HEK293T (cell line): ENCODE data around the gene NMNAT1.

Source experiments
- CTCF ChIA-PET: fragments of 350-600 bp; formaldehyde crosslinking; extraction: SDS; loops from one replicate; lab custom pipeline; 2021; ENCODE audit warnings: antibody characterized with exemption, inconsistent platforms; lab: Yijun Ruan, JAX
- POLR2A ChIA-PET: fragments of 350-600 bp; formaldehyde crosslinking; extraction: SDS; loops from one replicate; lab custom pipeline; 2020; ENCODE audit warnings: antibody characterized with exemption, inconsistent platforms; lab: Yijun Ruan, JAX
- DNase-seq: peaks from one replicate; pipeline ENCODE4 v3.0.0; 2012; ENCODE audit warnings: mixed read lengths; ENCODE audit errors: extremely low spot score
- ARNT ChIP-seq: fragments of 450-650 bp; IDR thresholded peaks from 2 replicates; pipeline ENCODE4 v1.6.1; 2017; ENCODE audit warnings: mild to moderate bottlenecking
- BHLHE40 ChIP-seq: fragments of 450-650 bp; IDR thresholded peaks from 2 replicates; pipeline ENCODE4 v1.6.1; 2016; ENCODE audit warnings: mild to moderate bottlenecking, moderate library complexity, borderline replicate concordance
- CTBP1 ChIP-seq: fragments of 450-650 bp; IDR thresholded peaks from 2 replicates; pipeline ENCODE4 v1.6.1; 2016; ENCODE audit warnings: borderline replicate concordance
- ELF4 ChIP-seq: fragments of 450-650 bp; IDR thresholded peaks from 2 replicates; pipeline ENCODE4 v1.6.1; 2017; ENCODE audit warnings: antibody characterized with exemption
- FOXA1 ChIP-seq: fragments of 450-650 bp; IDR thresholded peaks from 2 replicates; pipeline ENCODE4 v1.6.1; 2016; ENCODE audit warnings: mild to moderate bottlenecking
- FOXK2 ChIP-seq: fragments of 450-650 bp; IDR thresholded peaks from 2 replicates; pipeline ENCODE4 v1.6.1; 2016; ENCODE audit warnings: mild to moderate bottlenecking
- FOXM1 ChIP-seq: fragments of 450-650 bp; IDR thresholded peaks from 2 replicates; pipeline ENCODE4 v1.6.1; 2017; ENCODE audit warnings: mild to moderate bottlenecking, borderline replicate concordance
- HDGF ChIP-seq: fragments of 450-650 bp; IDR thresholded peaks from 2 replicates; pipeline ENCODE4 v1.6.1; 2017; ENCODE audit warnings: antibody characterized with exemption, borderline replicate concordance
- L3MBTL2 ChIP-seq: fragments of 450-650 bp; conservative IDR thresholded peaks from 2 replicates; pipeline ENCODE4 v1.6.1; 2016; ENCODE audit warnings: mild to moderate bottlenecking
- LEF1 ChIP-seq: fragments of 450-650 bp; IDR thresholded peaks from 2 replicates; pipeline ENCODE4 v1.6.1; 2017; ENCODE audit warnings: mild to moderate bottlenecking, borderline replicate concordance
- NFRKB ChIP-seq: fragments of 450-650 bp; IDR thresholded peaks from 2 replicates; pipeline ENCODE4 v1.6.1; 2016; ENCODE audit warnings: mild to moderate bottlenecking, moderate library complexity
- SP1 ChIP-seq: fragments of 450-650 bp; IDR thresholded peaks from 2 replicates; pipeline ENCODE4 v1.6.1; 2017
- SUZ12 ChIP-seq: fragments of 450-650 bp; IDR thresholded peaks from 2 replicates; pipeline ENCODE4 v1.6.1; 2016; ENCODE audit warnings: mild to moderate bottlenecking
- TARDBP ChIP-seq: fragments of 450-650 bp; IDR thresholded peaks from 2 replicates; pipeline ENCODE4 v1.6.1; 2016
- ZNF384 ChIP-seq: fragments of 450-650 bp; IDR thresholded peaks from 2 replicates; pipeline ENCODE4 v1.6.1; 2016
- TF ChIP-seq, protein P1 (sequence below): fragments of 450-650 bp; IDR thresholded peaks from 2 replicates; pipeline ENCODE4 v1.6.1; 2016

Gene NMNAT1

DNA sequence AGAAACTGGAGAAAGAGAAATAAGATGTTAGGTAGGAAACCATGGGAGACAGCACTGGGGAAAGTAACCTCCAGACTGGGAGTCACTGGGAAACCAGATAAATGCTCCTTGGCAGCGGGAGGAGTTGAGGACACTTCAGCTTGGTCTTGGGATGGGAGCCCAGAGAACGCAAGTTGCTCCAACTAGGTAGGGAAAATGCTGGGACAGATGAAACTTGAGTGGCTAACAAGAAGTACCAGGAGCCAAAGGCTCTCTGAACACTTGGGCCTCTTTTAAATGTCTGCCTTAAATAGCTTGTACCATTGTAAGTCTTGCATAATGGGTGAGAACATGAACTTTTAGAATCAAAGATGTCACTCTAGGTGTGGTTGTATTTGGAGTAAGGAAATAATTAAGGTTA is 3.0 kb downstream of the NMNAT1 start:
- ChIA-PET POLR2A (interaction anchor here (1.2 kb wide), 1 partner anchor 214 kb away, joined by 3 read pairs; no protein-coding TSS in a partner anchor), CTCF (interaction anchor here (0.6 kb wide), 1 partner anchor 9 kb away, joined by 5 read pairs; no protein-coding TSS in a partner anchor)
- TF ChIP-seq CTBP1 = no peak
- TF ChIP-seq SP1 = no peak
- TF ChIP-seq L3MBTL2 = no peak
- TF ChIP-seq NFRKB = no peak
- no peak for TF ChIP-seq ZNF384
- no peak for TF ChIP-seq FOXA1
- no peak for TF ChIP-seq ELF4
- TF ChIP-seq ARNT = no peak
- TF ChIP-seq HDGF = no peak
- no peak for TF ChIP-seq LEF1
- no peak for TF ChIP-seq BHLHE40
- TF ChIP-seq FOXK2 = no peak
- TF ChIP-seq SUZ12 = no peak
- no peak for TF ChIP-seq TARDBP
- no peak for DNase-seq

DNA sequence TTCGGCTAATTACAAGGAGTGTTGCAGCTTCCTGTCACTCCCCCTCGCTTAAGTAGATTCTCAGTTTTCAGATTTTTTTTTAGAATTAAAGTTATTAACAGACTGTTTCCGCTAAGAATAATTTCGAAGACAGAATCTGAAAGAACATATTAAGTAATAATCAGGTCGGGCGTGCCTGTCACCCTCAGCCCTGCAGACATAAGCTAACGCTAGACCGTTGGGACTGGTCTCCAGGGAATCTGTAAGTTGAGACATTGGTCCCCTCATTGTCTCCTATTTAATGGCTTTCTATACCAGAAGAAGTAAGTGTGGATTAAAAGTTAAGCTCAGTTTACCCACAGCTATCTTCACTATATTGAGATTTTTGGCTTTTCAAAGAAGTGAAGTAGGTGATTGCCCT is 14.5 kb downstream of the NMNAT1 start:
- ChIA-PET CTCF (no interaction called here), POLR2A (no interaction called here)
- no peak for DNase-seq
- TF ChIP-seq CTBP1 (no peak), ARNT (no peak), FOXM1 (no peak), FOXA1 (no peak), NFRKB (no peak), TARDBP (no peak), SP1 (no peak)
- TF ChIP-seq, protein P1, sequence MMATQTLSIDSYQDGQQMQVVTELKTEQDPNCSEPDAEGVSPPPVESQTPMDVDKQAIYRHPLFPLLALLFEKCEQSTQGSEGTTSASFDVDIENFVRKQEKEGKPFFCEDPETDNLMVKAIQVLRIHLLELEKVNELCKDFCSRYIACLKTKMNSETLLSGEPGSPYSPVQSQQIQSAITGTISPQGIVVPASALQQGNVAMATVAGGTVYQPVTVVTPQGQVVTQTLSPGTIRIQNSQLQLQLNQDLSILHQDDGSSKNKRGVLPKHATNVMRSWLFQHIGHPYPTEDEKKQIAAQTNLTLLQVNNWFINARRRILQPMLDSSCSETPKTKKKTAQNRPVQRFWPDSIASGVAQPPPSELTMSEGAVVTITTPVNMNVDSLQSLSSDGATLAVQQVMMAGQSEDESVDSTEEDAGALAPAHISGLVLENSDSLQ = no peak

DNA sequence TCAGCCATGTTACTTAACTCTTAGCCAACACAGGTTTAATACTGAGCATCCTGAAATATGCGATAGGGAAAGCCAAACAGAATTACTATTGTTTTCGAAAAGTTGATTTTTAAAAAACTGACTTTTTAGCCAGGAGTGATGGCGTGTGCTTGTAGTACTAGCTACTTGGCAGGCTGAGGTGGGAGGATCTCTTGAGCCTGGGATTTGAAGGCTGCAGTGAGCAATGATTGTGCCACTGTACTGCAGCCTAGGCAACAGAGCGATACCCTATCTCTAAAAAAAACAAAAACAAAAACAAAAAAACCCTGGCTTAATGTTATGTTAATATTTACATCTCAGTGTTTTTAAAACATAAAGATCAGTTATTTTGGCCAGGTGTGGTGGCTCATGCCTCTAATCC is 16.7 kb downstream of the NMNAT1 start:
- no peak for TF ChIP-seq HDGF
- no peak for TF ChIP-seq ZNF384
- no peak for TF ChIP-seq TARDBP
- no peak for TF ChIP-seq SUZ12
- no peak for TF ChIP-seq NFRKB
- TF ChIP-seq SP1 = no peak
- TF ChIP-seq BHLHE40 = no peak
- TF ChIP-seq FOXA1 = no peak
- no peak for TF ChIP-seq FOXK2
- no peak for TF ChIP-seq FOXM1
- TF ChIP-seq, protein P1 = no peak
- TF ChIP-seq CTBP1 = no peak
- no peak for TF ChIP-seq ARNT
- TF ChIP-seq ELF4 = no peak
- no peak for TF ChIP-seq L3MBTL2
- ChIA-PET POLR2A (no interaction called here), CTCF (no interaction called here)
- DNase-seq = no peak

DNA sequence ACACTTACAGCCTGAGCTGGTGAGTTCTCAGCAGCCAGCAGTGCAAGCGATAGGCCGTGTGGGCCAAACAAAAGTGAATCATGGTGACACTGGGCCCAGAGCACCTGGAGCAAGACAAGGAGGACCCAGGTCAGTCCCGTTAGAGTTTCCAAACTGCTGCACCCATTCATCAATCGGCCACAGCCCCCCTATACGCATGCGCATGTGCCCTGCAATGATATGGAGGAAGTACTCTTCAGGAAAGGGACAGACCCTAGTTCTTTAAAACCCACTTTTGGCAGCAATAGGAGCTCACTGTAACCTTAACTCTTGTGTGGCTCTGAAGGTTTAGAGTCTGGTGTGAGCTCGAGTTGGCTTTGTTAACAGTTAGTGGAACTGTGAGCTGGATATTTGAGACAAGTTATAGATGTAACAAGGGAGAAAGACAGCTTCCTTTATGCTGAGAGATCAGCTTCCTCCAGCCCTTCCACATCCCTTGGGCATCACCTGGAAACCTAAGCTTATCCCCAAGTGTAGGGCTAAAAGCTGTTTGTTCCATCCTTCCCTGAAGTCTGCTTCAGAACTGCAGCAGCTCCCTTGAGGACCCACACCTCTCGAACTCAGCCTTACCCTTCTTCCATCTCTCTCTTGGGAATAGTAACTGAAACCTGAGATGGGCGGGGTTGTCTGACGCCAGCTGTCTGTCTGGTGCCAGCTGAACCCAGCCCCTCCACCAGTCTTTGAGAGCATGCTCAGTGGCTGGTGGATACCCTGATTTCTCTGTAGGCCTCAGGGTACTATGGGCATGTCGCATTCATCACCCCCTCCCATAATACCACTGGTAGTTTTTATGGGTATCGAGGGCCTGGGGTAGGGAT is 17.7 kb downstream of the NMNAT1 start:
- ChIA-PET POLR2A (interaction anchor here (1.2 kb wide), 1 partner anchor 32 kb away, joined by 4 read pairs; no protein-coding TSS in a partner anchor), CTCF (interaction anchor here (0.7 kb wide), 1 partner anchor 192 kb away, joined by 3 read pairs; no protein-coding TSS in a partner anchor)
- DNase-seq = peak; percentile 15
- TF ChIP-seq CTBP1 = no peak
- TF ChIP-seq, protein P1 = peak; percentile 30; the same call in 1 of the 2 replicates

DNA sequence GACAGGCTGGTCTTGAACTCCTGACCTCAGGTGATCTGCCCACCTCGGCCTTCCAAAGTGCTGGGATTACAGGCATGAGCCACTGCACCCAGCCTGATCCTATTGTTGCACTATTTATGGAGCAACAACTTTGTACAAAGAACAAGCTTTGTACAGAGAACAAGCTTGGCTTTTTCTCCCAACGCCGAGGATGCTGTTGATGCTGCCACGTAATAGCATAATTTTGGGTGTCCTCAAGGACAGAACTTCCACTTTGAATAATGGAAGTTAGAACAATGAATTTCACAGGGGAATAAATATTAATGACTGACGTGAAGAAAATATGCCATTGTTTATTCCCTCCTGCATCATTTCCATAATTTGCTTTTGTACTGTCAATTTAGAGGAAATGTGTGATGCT is 41.0 kb downstream of the NMNAT1 start:
- TF ChIP-seq SP1 (no peak), ZNF384 (no peak), L3MBTL2 (no peak), FOXM1 (no peak), HDGF (no peak), TARDBP (no peak), ELF4 (no peak), FOXK2 (no peak), LEF1 (no peak), CTBP1 (no peak), ARNT (no peak), SUZ12 (no peak), NFRKB (no peak), FOXA1 (no peak), BHLHE40 (no peak)
- TF ChIP-seq, protein P1 = no peak
- ChIA-PET CTCF (no interaction called here), POLR2A (no interaction called here)
- no peak for DNase-seq

DNA sequence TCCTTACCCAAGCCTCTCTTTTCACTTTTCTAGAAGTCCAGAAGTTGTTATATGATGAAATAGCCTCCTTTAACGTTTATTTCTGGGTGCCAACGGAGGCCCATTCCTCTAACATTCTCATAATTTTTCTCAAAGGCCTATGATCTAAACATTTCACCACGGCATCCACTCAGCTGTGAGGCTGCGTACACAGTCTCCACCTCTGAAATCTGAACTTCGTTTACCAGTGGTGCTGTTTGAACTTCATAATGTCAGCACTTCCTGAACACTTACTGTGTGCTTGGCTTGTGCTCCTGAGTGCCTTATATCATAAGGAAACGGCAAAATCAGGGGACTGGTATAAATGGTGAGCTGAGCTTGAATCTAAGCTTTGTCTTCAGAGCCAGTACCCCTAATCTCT is 41.7 kb downstream of the NMNAT1 start:
- CTCF ChIA-PET = no interaction called here
- no peak for DNase-seq
- POLR2A ChIA-PET = no interaction called here
- TF ChIP-seq LEF1 (no peak), ZNF384 (no peak), NFRKB (no peak), CTBP1 (no peak), ELF4 (no peak), FOXM1 (no peak), SP1 (no peak), HDGF (no peak), L3MBTL2 (no peak), SUZ12 (no peak), FOXK2 (no peak), ARNT (no peak), FOXA1 (no peak)
- TF ChIP-seq, protein P1 = no peak
